Panc1 (cell line): Measurements from ENCODE around the gene AHSA1. TPM values are rescaled to one million over a fixed set of nuclear protein-coding genes. Genes with fewer than 3 reads are reported as not detected.
"Not testable (repeated sequence)": the region's sequence is repeated elsewhere in the genome, so short reads cannot be mapped to it uniquely, and the experiment has no call there.

Experiments used
- ATAC-seq: fragments of 200-7000 bp; cut with Tn5 transposase; 2 replicates; pipeline ENCODE4 v1.9.1; 2020; ENCODE audit warnings: mild to moderate bottlenecking, moderate library complexity
- BruUV-seq: library from RNA; stranded (reverse); fragments of 400-500 nt; replicated peaks from 2 replicates; lab custom pipeline; 2021; lab: Mats Ljungman, UMichigan
- CTCF ChIA-PET: fragments of 300-600 bp; sonication (Branson Sonifier 250); formaldehyde crosslinking; loops from one replicate; lab custom pipeline; 2022; ENCODE audit warnings: antibody characterized with exemption; lab: Charles Lee
- POLR2A ChIA-PET: fragments of 300-600 bp; sonication (Branson Sonifier 250); formaldehyde crosslinking; loops from one replicate; lab custom pipeline; 2022; ENCODE audit warnings: antibody characterized with exemption; lab: Charles Lee
- DNase-seq: peaks from one replicate; pipeline ENCODE4 v3.0.0-alpha.2; 2010; ENCODE audit warnings: low read depth, low spot score
- H3K27ac ChIP-seq: 2 replicates; pipeline ENCODE4 v1.5.1; 2011; ENCODE audit warnings: mild to moderate bottlenecking, low read length, inconsistent platforms
- H3K27me3 ChIP-seq: fragments of 200-500 bp; sonication (Bioruptor generic); 2 replicates; pipeline ENCODE4 v1.6.0; 2014; ENCODE audit warnings: low read length, inconsistent platforms; ENCODE audit not compliant: control insufficient read depth, insufficient read depth
- H3K36me3 ChIP-seq: fragments of 200-500 bp; sonication (Bioruptor generic); 2 replicates; pipeline ENCODE4 v1.5.1; 2014; ENCODE audit warnings: inconsistent platforms, mild to moderate bottlenecking, low read length, moderate library complexity; ENCODE audit not compliant: control insufficient read depth, insufficient read depth
- H3K4me1 ChIP-seq: 2 replicates; pipeline ENCODE4 v1.5.1; 2011; ENCODE audit warnings: inconsistent platforms, mild to moderate bottlenecking, low read length, moderate library complexity; ENCODE audit not compliant: control insufficient read depth, insufficient read depth
- H3K4me3 ChIP-seq, 2 experiments: 2 replicates each; pipeline ENCODE4 v1.5.1; 2011 to 2012; ENCODE audit warnings: low read depth in 2 of 2, low read length in 2 of 2, mild to moderate bottlenecking in 2 of 2, inconsistent platforms in 1 of 2, moderate library complexity in 1 of 2
- H3K9me3 ChIP-seq: fragments of 200-500 bp; sonication (Bioruptor generic); 2 replicates; pipeline ENCODE4 v1.5.1; 2014; ENCODE audit warnings: low read depth, mild to moderate bottlenecking, inconsistent platforms, low read length, moderate library complexity; ENCODE audit not compliant: control insufficient read depth, insufficient read depth
- POLR2AphosphoS5 ChIP-seq: IDR thresholded peaks from 2 replicates; pipeline ENCODE4 v1.6.1; 2012; ENCODE audit warnings: mild to moderate bottlenecking, low read depth, low read length, moderate library complexity
- REST ChIP-seq, 2 experiments: IDR thresholded peaks; 2 replicates each; pipeline ENCODE4 v1.6.1; 2011 to 2012; ENCODE audit warnings: low read depth in 2 of 2, control low read depth in 1 of 2, low read length in 1 of 2, mild to moderate bottlenecking in 1 of 2, moderate library complexity in 1 of 2; ENCODE audit not compliant: insufficient read depth in 1 of 2
- SIN3A ChIP-seq: IDR thresholded peaks from 2 replicates; pipeline ENCODE4 v1.6.1; 2012; ENCODE audit warnings: low read depth, mild to moderate bottlenecking, low read length, moderate library complexity, borderline replicate concordance; ENCODE audit not compliant: insufficient read depth
- TCF7L2 ChIP-seq: IDR thresholded peaks from 2 replicates; pipeline ENCODE4 v1.6.1; 2011; ENCODE audit warnings: mild to moderate bottlenecking, low read depth, low read length, inconsistent platforms
- in situ Hi-C: cut with HindIII; loops from 2 replicates; pipeline ENCODE4 v1.10.0; 2016; ENCODE audit warnings: low sequenced_read_pairs, low pct_unique_long_range_greater_than_20kb
- intact Hi-C: fragments of 100-400 bp; cut with micrococcal nuclease; formaldehyde crosslinking; loops from one replicate; pipeline ENCODE4 v1.10.0; 2022; ENCODE audit not compliant: unreplicated experiment
- total RNA-seq: library from RNA; stranded (reverse); gene quantifications from one replicate; pipeline ENCODE4 v1.2.1, GENCODE V29; 2021; ENCODE audit not compliant: unreplicated experiment
- TF ChIP-seq, protein P1 (sequence below): fragments of 450-650 bp; IDR thresholded peaks from 2 replicates; pipeline ENCODE4 v1.5.1; 2017; ENCODE audit warnings: mild to moderate bottlenecking

Gene AHSA1
- total RNA-seq, 1 experiment from 2014 or later: 142 TPM

DNA sequence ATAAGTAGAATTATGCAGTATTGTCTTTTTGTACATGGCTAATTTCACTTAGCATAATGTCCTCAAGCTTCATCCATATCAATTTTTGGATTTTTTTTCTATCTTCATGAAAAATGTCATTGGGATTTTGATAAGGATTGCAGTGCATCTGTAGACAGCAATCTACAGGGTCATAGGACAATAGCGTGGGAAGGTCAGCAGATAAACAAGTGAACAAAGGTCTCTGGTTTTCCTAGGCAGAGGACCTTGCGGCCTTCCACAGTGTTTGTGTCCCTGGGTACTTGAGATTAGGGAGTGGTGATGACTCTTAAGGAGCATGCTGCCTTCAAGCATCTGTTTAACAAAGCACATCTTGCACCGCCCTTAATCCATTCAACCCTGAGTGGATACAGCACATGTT, 41.8 kb upstream of the AHSA1 start:
- H3K36me3 ChIP-seq, intact Hi-C loops, H3K4me1 ChIP-seq, CTCF ChIA-PET, H3K4me3 ChIP-seq, H3K27ac ChIP-seq, H3K27me3 ChIP-seq, H3K9me3 ChIP-seq, BruUV-seq, POLR2A ChIA-PET, DNase-seq, in situ Hi-C loops, ATAC-seq: not testable (repeated sequence)

- TF ChIP-seq REST (IDR thresholded peaks at IDR 0.05; ENCODE audit: insufficient read depth in 1 of 2, low read depth in 2 of 2, low read length in 1 of 2) (no peak), TCF7L2 (no peak), SIN3A (no peak), POLR2AphosphoS5 (no peak)
- TF ChIP-seq, protein P1, sequence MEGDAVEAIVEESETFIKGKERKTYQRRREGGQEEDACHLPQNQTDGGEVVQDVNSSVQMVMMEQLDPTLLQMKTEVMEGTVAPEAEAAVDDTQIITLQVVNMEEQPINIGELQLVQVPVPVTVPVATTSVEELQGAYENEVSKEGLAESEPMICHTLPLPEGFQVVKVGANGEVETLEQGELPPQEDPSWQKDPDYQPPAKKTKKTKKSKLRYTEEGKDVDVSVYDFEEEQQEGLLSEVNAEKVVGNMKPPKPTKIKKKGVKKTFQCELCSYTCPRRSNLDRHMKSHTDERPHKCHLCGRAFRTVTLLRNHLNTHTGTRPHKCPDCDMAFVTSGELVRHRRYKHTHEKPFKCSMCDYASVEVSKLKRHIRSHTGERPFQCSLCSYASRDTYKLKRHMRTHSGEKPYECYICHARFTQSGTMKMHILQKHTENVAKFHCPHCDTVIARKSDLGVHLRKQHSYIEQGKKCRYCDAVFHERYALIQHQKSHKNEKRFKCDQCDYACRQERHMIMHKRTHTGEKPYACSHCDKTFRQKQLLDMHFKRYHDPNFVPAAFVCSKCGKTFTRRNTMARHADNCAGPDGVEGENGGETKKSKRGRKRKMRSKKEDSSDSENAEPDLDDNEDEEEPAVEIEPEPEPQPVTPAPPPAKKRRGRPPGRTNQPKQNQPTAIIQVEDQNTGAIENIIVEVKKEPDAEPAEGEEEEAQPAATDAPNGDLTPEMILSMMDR: no peak
- Histone ChIP-seq H3K9me3 (no peaks in the 10 kb centered on the region), H3K4me1 (no peaks in the 10 kb centered on the region), H3K27ac (no peak overlapping the region), H3K36me3 (no peaks in the 10 kb centered on the region), H3K27me3 (no peaks in the 10 kb centered on the region), H3K4me3 (no peak overlapping the region)
- ATAC-seq (no peak), DNase-seq (no peak)
- no TSS peak for BruUV-seq
- intact Hi-C loops: no loop called here
- ChIA-PET CTCF (no interaction called here), POLR2A (no interaction called here)
- in situ Hi-C loops: no loop called here
These were observed 41.1 kb upstream of the AHSA1 start for GRCh38 chr14:77416836-77417235.

DNA sequence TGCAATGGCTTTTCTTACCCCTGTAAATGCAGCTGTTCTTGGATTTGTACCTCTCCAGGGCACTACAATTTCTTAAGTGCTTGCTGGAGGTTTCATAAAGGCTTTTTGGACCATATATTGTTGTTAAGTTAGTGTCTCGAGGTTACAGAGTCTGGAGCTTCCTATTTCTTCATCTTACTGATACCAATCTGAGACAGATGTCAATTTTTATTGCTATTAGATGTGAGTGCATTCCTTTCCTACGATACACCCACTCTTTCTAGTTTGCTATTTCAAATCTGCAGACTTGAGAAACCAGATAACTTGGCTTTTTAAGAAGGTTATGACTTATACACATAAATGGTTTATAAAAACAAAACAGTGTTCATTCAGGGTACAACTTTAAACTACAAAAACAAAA, 36.7 kb upstream of the AHSA1 start:
- H3K36me3 ChIP-seq: no peaks in the 10 kb centered on the region
- no TSS peak for BruUV-seq
- H3K27ac ChIP-seq: no peak overlapping the region
- no peak for DNase-seq
- no peaks in the 10 kb centered on the region for H3K9me3 ChIP-seq
- intact Hi-C loops (no loop called here), in situ Hi-C loops (no loop called here)
- CTCF ChIA-PET: no interaction called here
- TF ChIP-seq, protein P1: no peak
- TF ChIP-seq TCF7L2: no peak
- TF ChIP-seq POLR2AphosphoS5: no peak
- no peak for TF ChIP-seq SIN3A
- TF ChIP-seq REST (IDR thresholded peaks at IDR 0.05; ENCODE audit: insufficient read depth in 1 of 2, low read depth in 2 of 2, low read length in 1 of 2): no peak
- H3K4me1 ChIP-seq: no peaks in the 10 kb centered on the region
- ATAC-seq: no peak
- H3K4me3 ChIP-seq: no peak overlapping the region
- POLR2A ChIA-PET: no interaction called here
- H3K27me3 ChIP-seq: no peaks in the 10 kb centered on the region
